NCI-H1048 (cell line): ENCODE data around the gene PFN1.
"Not testable (repeated sequence)": the region's sequence is repeated elsewhere in the genome, so short reads cannot be mapped to it uniquely, and the experiment has no call there.

Experiments used
- DNase-seq: peaks from one replicate; lab custom pipeline; 2025; lab: John Stamatoyannopoulos, UW

Gene PFN1

DNA sequence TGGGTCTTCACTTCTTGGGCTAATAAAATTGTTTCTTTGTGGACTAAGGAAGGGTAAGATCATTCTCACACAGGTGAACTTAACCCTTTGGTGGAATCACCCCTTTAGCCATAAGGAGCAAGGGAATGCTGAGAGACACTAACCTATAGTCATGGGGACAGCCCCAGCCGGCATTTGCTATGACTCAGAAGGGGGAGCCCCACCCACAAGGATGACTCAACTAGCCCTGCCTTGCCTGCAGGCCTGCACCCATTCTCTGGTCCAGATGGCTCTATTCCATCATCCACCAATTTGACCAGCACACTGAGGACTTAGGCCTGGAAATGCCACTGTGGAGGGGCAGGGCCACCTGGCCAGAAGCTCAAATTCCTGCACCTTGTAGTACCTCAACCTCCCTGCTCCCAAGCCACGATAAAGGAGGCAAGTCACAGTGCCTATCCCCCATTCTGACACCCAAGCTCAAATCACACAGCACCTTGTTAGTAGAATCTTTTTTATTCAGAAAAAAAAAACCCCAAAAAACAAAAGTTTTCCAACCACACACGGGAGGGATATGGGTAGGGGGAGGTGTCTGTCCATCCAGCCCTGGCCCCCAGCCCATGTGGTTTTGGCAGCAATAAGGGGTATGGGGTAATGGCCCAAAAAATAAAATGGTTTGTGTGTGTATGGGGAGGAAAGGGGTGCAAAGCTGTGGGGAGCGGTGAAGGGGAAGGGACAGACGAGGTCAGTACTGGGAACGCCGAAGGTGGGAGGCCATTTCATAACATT, 3.0 kb downstream of the PFN1 start:
- DNase-seq, result no peak

DNA sequence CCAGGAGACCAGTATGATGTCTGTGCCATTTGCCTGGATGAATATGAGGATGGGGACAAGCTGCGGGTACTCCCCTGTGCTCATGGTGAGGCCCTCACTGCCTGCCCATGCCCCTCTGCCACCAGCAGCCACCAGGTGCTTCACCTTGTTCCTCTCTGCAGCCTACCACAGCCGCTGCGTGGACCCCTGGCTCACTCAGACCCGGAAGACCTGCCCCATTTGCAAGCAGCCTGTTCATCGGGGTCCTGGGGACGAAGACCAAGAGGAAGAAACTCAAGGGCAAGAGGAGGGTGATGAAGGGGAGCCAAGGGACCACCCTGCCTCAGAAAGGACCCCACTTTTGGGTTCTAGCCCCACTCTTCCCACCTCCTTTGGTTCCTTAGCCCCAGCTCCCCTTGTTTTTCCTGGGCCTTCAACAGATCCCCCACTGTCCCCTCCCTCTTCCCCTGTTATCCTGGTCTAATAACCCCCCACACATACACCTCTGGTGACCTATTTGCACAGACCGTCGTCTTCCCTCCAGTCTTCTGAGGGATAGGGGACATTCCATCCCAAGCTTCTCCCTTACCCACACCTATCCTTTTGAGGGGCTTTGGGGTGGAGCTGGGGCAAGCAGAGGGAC, 3.7 kb downstream of the PFN1 start:
- DNase-seq, result no peak

GRCh38 chr17:4944163-4944553, 4.2 kb downstream of the PFN1 start:
- DNase-seq, result no peak

DNA sequence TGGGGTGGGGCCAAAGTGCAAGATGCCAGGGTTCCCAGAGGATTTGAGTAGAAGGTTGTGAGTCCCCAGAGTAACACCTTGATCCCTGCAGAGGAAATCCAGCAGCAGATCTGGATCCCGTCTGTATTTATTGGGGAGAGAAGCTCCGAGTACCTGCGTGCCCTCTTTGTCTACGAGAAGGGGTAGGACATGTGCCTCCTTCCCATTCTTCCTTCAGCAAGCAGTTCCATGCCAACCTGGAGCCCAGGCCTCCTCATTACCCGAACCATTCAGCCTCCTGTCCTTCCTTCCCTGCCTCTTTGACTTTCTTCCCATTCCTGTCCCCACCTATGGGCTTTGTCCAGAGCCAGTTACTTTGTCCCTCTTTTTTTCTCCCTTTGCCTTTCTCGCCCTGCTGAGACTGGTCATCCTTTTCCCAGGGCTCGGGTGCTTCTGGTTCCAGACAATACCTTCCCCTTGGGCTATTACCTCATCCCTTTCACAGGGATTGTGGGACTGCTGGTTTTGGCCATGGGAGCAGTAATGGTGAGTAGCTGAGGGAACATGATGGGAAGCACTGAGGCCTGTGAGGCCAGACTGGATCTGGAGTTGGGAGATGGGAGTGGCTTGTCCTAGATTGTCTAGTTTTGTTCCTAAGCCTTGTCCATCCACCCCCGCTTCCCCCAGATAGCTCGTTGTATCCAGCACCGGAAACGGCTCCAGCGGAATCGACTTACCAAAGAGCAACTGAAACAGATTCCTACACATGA, 5.4 kb downstream of the PFN1 start:
- DNase-seq, result no peak

DNA sequence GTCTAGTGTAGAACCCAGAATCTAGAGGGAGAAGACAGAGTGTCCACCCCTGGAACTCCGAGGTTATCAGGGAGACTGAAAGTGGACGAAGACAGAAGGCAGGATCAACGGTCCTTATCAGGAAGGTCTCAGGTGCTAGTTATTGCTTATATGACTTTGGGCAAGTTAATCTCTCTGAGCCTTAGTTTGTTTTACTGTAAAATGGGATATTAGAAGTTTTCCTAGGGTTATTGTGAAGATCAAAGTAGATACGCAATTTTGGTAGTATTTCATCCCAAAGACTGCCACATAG, 7.1 kb downstream of the PFN1 start:
- DNase-seq, result no peak

DNA sequence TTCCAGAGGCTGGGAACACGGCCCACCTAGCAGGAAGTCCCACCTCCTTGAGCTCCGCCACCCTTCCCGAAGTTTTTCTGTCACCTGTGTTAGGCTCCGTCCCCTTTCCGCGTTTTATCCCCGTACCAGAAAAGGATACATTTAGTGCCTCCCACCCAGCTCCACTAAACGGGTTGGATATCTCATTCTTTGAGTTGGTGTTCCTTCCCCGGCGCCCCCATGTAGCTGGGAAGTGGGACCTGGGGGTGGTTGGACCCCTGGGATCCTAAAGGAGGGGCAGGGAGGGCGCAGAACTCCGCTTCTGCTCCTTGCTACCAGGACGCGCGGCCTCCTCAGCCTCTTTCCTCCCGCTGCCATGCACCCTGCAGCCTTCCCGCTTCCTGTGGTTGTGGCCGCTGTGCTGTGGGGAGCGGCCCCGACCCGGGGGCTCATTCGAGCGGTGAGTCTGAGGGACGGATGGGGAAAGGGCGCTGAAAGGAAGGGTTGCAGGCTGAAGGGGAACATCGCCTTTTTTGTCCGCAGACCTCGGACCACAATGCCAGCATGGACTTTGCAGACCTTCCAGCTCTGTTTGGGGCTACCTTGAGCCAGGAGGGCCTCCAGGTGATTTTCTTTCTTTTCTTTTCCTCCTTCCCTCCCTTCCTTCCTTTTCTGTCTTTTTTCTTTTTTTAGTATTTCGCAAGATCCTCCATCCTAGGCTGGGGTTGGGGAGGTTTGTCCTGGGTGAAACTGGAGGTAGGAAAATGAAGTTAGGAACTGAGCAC, 7.6 kb downstream of the PFN1 start:
- DNase-seq, result peak; percentile 61

DNA sequence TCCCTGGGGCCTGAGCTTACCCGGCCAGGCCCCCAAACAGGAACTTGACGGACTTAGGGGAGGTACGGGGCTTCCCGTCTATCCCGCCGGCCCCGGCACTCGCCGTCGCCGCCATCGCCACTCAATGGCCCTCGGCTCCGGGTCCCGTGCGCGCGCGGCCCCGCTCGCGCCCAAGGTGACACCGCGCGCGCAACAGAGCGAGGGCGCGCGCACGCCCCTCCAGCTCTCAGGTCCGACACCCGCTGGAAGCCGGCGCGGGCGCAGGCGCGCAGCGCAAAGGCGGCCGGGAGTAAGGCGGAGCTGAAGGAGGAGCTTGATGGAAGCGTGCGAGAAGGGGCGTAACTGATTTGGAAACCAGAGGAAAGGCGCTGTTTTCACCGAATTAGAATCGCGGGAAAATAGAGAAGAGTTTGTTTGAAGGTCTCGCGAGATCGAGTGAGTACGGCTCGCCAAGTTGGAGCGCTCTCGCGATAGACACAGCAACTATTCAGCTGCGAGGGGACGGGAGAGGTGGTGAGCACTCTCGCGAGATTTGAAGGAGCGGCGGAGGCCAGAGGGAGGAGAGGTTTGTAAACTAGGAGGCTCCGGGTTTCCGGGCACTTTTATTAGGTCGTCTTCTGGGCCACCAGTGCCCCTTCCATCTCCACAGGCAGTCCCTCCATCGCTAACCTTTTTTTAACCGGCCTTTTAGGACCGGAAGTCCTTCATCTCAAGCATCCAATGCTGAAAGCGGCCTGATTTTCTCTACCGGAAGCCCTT, 8.4 kb downstream of the PFN1 start, which contains the start of the genes RNF167 and SLC25A11:
Gene RNF167 (plus strand): TSS at position 473 of the 759 bp plus-strand sequence. CDS start 642 bp downstream, outside the sequence.
Gene SLC25A11 (minus strand): TSS at position 251 of the 759 bp plus-strand sequence. CDS start 136 bp downstream, at position 115.
- DNase-seq, result peak; percentile 96

DNA sequence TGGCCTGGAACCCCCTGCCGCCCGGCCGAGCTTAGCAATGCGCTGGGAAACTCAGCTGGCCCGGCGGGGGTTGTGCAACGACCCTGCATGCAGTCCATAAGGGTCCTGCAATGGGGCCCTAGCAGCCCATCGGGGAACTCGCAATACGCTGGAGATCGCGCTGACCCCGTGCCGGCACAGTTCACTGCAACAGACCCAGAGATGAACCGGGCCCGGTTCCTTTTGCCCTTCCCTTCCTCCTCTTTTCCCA, 8.9 kb downstream of the PFN1 start:
- DNase-seq, result no peak

GRCh38 chr17:4938688-4939545, 9.4 kb downstream of the PFN1 start:
- no peak for DNase-seq

DNA sequence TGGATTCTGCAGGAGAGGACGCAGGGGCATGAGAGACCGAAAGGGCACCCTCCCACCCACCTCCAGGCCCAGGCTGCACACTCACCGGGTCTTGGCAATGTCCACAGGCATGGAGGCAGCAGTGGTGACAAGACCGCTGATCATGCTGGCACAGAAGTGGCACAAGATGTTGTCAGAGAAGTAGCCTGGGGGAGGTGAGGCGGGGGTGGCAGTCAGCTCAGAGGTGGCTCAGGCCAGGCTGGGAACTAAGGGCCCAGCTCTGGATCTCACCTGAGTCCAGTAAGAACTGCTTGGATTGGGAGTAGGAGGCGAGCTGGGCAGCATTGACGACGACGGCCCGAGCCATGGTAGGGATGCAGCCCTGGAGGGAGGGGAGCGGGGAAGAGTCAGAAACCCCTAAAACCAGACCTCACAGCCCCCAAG, 10.2 kb downstream of the PFN1 start:
- no peak for DNase-seq

- no peak for DNase-seq
Measured at GRCh38 chr17:4937553-4937952, 10.8 kb downstream of the PFN1 start.

DNA sequence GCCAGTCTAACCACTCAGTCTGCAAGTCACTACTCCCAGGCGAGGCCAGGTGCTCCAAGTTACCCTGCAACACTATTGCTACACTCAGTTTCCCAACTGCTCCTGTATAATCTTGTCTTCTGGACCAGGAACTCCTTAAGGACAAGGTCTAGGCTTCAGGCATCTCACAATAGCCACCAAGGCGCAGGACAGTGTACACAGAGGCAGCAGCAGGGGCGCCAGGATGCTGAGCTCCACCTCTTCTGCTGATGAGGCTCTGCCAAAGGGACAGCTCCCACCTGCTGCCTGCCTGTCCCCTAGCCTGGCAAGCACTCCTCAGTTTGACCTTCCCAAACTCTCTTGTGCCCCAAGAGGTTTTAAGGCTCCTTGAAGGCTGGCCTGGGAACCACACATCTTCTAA, 11.9 kb downstream of the PFN1 start:
- DNase-seq, result no peak

DNA sequence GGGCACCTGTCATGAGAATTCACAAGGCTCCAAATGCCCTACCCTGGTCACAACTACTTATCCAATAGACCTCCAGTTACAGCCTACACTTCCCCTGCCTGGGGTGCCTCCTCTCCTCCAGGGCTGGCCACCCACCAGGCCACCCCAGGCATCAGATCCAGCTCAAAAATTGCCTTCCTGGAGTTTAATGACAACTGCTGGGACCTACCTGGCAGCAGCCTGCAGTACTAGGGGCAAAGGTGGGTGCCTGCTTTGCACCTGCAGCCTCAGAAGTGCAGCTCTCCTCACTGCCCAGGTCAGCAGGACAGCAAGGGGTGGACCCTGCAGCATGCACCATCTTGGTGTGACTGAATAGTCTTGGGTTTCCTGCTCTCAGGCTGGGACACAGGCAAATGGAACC, 12.7 kb downstream of the PFN1 start:
- no peak for DNase-seq

GRCh38 chr17:4934173-4934979, 14.0 kb downstream of the PFN1 start:
- DNase-seq, result no peak

DNA sequence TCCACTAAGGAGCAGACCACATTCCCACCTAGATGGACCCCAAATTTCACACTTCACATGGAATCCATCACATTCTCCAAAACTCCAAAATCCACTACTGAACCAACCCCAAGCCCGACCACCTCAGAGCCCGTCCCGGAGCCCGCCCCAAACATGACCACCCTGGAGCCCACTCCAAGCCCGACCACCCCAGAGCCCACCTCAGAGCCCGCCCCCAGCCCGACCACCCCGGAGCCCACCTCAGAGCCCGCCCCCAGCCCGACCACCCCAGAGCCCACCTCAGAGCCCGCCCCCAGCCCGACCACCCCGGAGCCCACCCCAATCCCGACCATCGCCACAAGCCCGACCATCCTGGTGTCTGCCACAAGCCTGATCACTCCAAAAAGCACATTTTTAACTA, 14.7 kb downstream of the PFN1 start:
- no peak for DNase-seq

GRCh38 chr17:4932756-4933155, 15.6 kb downstream of the PFN1 start:
- no peak for DNase-seq

GRCh38 chr17:4931963-4932362, 16.4 kb downstream of the PFN1 start, which contains the start of gene GP1BA:
Gene GP1BA, plus strand, starts transcription at chr17:4932277. Its CDS starts 328 bp downstream, at chr17:4932605.
- no peak for DNase-seq

GRCh38 chr17:4928881-4929280, 19.4 kb downstream of the PFN1 start:
- no peak for DNase-seq

DNA sequence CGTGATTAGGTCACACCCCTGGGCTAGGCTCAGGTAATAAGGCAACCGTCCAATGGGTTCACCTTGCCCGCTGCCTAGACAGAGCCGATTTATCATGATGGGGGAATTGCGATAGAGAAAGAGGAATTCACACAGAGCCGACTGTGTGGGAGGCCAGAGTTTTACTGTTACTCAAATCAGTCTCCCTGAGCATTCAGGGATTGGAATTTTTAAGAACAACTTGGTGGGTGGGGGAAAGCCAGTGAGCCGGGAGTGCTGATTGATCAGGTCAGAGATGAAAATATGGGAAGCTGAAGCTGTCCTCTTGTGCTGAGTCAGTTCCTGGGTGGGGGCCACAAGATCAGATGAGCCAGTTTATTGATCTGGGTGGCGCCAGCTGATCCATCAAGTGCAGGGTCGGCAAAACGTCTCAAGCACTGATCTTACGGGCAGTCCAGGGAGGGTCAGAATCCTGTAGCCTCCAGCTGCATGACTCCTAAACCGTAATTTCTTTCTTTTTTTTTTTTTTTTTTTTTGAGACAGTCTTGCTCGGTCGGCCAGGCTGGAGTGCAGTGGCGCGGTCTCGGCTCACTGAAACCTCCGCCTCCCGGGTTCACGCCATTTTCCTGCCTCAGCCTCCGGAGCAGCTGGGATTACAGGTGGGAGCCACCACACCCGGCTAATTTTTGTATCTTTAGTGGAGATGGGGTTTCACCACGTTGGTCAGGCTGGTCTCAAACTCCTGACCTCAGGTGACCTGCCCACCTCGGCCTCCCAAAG, 21.6 kb downstream of the PFN1 start:
- not testable (repeated sequence) for DNase-seq
